Measurements from ENCODE around the gene MT1M. TPM values are rescaled to one million over a fixed set of nuclear protein-coding genes. Genes with fewer than 3 reads are reported as not detected.

MT1M gene
- total RNA-seq, 4 donors from 2014 or later, result 5.3 to 10.0 (median 7.3) TPM; not detected in 1

DNA sequence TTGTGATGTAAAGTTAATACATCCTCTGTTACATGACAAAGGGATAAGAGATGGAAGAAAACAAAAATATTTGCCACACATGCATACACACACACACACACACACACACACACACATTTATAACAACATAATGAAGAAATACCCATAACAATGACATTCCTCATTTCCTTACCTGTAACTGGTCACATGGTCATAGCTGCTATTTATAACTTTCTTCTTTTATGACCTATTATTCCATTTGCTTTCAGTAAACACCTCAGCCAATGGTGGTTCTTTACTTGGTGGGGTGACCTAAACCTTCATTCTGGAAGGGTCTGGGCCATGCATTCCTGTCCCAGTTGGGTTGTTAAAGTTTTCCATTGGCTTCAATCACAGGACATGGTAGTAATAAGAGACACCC, 18.8 kb upstream of the MT1M start:
- Histone ChIP-seq H3K9me3 (no peaks in the 10 kb centered on the region), H3K36me3 (no peaks in the 10 kb centered on the region), H3K4me1 (peaks cover 44 to 50% of the 10 kb centered on the region in 2 donors), H3K27me3 (no peaks in the 10 kb centered on the region), H3K4me3 (no peak overlapping the region), H3K27ac (no peak overlapping the region)
- intact Hi-C loops (cut with DNase I; ENCODE audit: low total_unique reads) (no loop called here), in situ Hi-C loops (cut with MboI; ENCODE audit: low sequenced_read_pairs in 4 of 4) (no loop called here)
- TF ChIP-seq, protein P1, sequence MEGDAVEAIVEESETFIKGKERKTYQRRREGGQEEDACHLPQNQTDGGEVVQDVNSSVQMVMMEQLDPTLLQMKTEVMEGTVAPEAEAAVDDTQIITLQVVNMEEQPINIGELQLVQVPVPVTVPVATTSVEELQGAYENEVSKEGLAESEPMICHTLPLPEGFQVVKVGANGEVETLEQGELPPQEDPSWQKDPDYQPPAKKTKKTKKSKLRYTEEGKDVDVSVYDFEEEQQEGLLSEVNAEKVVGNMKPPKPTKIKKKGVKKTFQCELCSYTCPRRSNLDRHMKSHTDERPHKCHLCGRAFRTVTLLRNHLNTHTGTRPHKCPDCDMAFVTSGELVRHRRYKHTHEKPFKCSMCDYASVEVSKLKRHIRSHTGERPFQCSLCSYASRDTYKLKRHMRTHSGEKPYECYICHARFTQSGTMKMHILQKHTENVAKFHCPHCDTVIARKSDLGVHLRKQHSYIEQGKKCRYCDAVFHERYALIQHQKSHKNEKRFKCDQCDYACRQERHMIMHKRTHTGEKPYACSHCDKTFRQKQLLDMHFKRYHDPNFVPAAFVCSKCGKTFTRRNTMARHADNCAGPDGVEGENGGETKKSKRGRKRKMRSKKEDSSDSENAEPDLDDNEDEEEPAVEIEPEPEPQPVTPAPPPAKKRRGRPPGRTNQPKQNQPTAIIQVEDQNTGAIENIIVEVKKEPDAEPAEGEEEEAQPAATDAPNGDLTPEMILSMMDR (IDR thresholded peaks at IDR 0.05 in 4 of 5, conservative IDR thresholded peaks at IDR 0.05 in 1 of 5), result no peak
- no peak for TF ChIP-seq POLR2A (IDR thresholded peaks at IDR 0.05)
- DNase-seq, result no peak
- ATAC-seq, result no peak

DNA sequence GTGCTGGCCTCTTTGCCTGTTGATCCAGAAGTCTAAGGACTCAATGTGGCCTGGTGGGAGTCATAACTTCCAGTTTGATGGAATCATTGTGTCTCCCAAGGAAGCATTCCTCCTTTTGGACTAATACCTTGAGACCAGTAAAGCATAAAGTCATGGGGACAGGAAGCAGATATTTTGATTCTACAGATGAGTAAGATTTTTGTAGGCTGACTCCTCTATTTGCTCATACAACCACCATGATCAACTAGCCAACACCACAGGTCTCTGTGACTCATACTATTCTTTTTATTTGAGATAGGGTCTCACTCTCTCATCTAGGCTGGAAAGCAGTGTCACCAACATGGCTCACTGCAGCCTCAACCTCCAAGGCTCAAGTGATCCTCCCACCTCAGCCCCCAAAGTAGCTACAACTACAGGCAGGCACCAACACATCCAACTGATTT, 17.9 kb upstream of the MT1M start:
- Histone ChIP-seq H3K36me3 (no peaks in the 10 kb centered on the region), H3K4me1 (peaks cover 35 to 48% of the 10 kb centered on the region in 2 donors), H3K27ac (no peak overlapping the region), H3K27me3 (no peaks in the 10 kb centered on the region), H3K4me3 (no peak overlapping the region), H3K9me3 (no peaks in the 10 kb centered on the region)
- DNase-seq, result no peak
- no peak for TF ChIP-seq POLR2A (IDR thresholded peaks at IDR 0.05)
- TF ChIP-seq, protein P1 (IDR thresholded peaks at IDR 0.05 in 4 of 5, conservative IDR thresholded peaks at IDR 0.05 in 1 of 5), result no peak
- intact Hi-C loops (cut with DNase I; ENCODE audit: low total_unique reads) (no loop called here), in situ Hi-C loops (cut with MboI; ENCODE audit: low sequenced_read_pairs in 4 of 4) (no loop called here)
- ATAC-seq, result no peak

DNA sequence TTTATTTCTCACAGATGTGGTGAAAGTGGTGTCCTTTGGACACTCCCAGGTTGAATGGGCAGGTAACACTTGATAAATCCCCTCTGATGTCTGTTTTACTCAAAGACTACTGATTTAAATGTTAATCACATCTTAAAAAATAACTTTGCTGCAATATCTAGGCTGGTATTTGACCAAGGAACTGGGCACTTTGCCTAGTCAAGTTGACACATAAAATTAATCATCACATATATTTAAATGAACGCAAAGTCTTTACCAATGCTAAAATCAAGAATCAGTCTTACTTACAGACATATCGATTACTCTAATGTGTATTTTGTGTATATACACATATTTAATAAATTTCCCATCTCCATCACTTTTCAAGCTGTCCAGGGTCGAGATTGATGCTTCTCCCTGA, 17.1 kb upstream of the MT1M start:
- Histone ChIP-seq H3K4me3 (no peak overlapping the region), H3K27ac (no peak overlapping the region), H3K36me3 (no peaks in the 10 kb centered on the region), H3K27me3 (no peaks in the 10 kb centered on the region), H3K9me3 (no peaks in the 10 kb centered on the region), H3K4me1 (peaks cover 29 to 41% of the 10 kb centered on the region in 2 donors)
- ATAC-seq (no peak), DNase-seq (no peak)
- TF ChIP-seq, protein P1 (IDR thresholded peaks at IDR 0.05 in 4 of 5, conservative IDR thresholded peaks at IDR 0.05 in 1 of 5), result no peak
- TF ChIP-seq POLR2A (IDR thresholded peaks at IDR 0.05), result no peak
- intact Hi-C loops (cut with DNase I; ENCODE audit: low total_unique reads) (no loop called here), in situ Hi-C loops (cut with MboI; ENCODE audit: low sequenced_read_pairs in 4 of 4) (no loop called here)

DNA sequence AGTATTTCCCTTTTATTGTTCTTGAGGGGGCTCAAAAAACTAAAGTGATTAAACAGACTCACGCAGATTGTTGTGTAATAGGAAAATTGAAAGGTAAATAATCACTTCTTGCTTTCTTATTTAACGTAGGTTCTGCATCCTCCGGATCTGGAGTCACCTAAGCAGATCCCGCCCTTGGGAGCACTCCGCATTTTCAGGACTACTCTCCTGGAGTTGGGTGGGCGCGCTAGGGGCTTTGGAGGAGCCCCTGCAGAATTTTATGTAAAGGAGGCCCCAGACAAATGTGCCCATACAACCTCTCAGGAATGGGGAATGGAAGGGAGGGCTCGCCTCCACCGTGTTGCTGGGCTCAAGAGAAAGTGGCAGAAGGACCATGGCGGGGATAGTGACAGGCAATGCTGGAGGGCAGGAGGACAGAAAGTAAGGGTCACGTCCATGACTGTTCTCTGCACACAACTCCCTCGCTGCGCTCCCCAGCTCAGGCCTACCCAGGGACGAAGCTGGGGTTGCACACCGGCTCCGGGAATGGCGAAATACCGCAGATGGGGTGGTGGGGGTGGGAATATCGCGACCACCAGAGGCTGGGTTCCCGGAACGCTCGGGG, 15.7 kb upstream of the MT1M start:
- H3K9me3 ChIP-seq, result no peaks in the 10 kb centered on the region
- no peak for ATAC-seq
- H3K4me1 ChIP-seq, result peaks cover 16 to 28% of the 10 kb centered on the region in 2 donors
- peak overlapping the region; percentile 47 to 63 (median 55) for H3K4me3 ChIP-seq
- no peaks in the 10 kb centered on the region for H3K27me3 ChIP-seq
- in situ Hi-C loops (cut with MboI; ENCODE audit: low sequenced_read_pairs in 4 of 4) (no loop called here), intact Hi-C loops (cut with DNase I; ENCODE audit: low total_unique reads) (no loop called here)
- no peak for DNase-seq
- H3K27ac ChIP-seq, result peak overlapping the region; percentile 65 to 77 (median 74)
- H3K36me3 ChIP-seq, result no peaks in the 10 kb centered on the region
- no peak for TF ChIP-seq POLR2A (IDR thresholded peaks at IDR 0.05)
- TF ChIP-seq, protein P1 (IDR thresholded peaks at IDR 0.05 in 4 of 5, conservative IDR thresholded peaks at IDR 0.05 in 1 of 5), result no peak

Measured in gastrocnemius medialis (tissue), 4 donors.